Effector memory CD4-positive, alpha-beta T cell (primary cell): ENCODE measurements around the gene KCND1.
A peak's percentile ranks its signal among the peaks of the same experiment; 100 is the strongest.

Source experiments
- DNase-seq, 3 donors: peaks; one replicate each; pipeline ENCODE4 v3.0.0-alpha.2; 2020
- H3K27ac ChIP-seq: 2 replicates; pipeline ENCODE4 v1.7.0; 2013; ENCODE audit warnings: mild to moderate bottlenecking, low read length, moderate library complexity; ENCODE audit not compliant: insufficient read depth, poor library complexity, severe bottlenecking
- H3K27me3 ChIP-seq: replicated peaks from 2 replicates; pipeline ENCODE4 v1.7.0; 2013; ENCODE audit warnings: mild to moderate bottlenecking, low read length; ENCODE audit not compliant: insufficient read depth, control insufficient read depth, poor library complexity, severe bottlenecking
- H3K36me3 ChIP-seq: 2 replicates; pipeline ENCODE4 v1.7.0; 2013; ENCODE audit warnings: mild to moderate bottlenecking, low read length, moderate library complexity; ENCODE audit not compliant: control insufficient read depth, insufficient read depth
- H3K4me1 ChIP-seq: 2 replicates; pipeline ENCODE4 v1.7.0; 2013; ENCODE audit warnings: low read length, mild to moderate bottlenecking; ENCODE audit not compliant: control insufficient read depth, insufficient read depth, poor library complexity, severe bottlenecking
- H3K4me3 ChIP-seq: 2 replicates; pipeline ENCODE4 v1.7.0; 2013; ENCODE audit warnings: low read length, low read depth, mild to moderate bottlenecking; ENCODE audit not compliant: insufficient read depth, poor library complexity, severe bottlenecking
- H3K9me3 ChIP-seq: 2 replicates; pipeline ENCODE4 v1.7.0; 2013; ENCODE audit warnings: mild to moderate bottlenecking, low read length, moderate library complexity; ENCODE audit not compliant: control insufficient read depth

The KCND1 gene

GRCh38 chrX:48913605-48914366 is 57.9 kb downstream of the KCND1 start:
- Histone ChIP-seq H3K4me1 (peaks cover 44% of the 10 kb centered on the region), H3K27me3 (no peaks in the 10 kb centered on the region), H3K4me3 (no peak overlapping the region), H3K9me3 (no peaks in the 10 kb centered on the region), H3K36me3 (peaks cover 39% of the 10 kb centered on the region), H3K27ac (peak overlapping the region; percentile 39)
- no peak for DNase-seq

GRCh38 chrX:48911412-48912182 is 60.0 kb downstream of the KCND1 start, which contains the start of gene SLC35A2:
TSS of gene SLC35A2 (minus strand) at chrX:48911646. CDS start at chrX:48911636, 10 bp downstream.
- H3K4me1 ChIP-seq, result peaks cover 39% of the 10 kb centered on the region
- DNase-seq, result peak; percentile 81 to 84 (median 83)

More at GRCh38 chrX:48911412-48912182, 60.0 kb downstream of the KCND1 start, which contains the start of gene SLC35A2:
- H3K9me3 ChIP-seq, result no peaks in the 10 kb centered on the region
- peak within 1 kb of the TSS; percentile 85 for H3K27ac ChIP-seq
- peaks cover 32% of the 10 kb centered on the region for H3K36me3 ChIP-seq
- no peaks in the 10 kb centered on the region for H3K27me3 ChIP-seq
- H3K4me3 ChIP-seq, result peak within 1 kb of the TSS; percentile 54
